Middle frontal gyrus (tissue), 1 donor: ENCODE data around the gene C20orf173.
"Not testable (repeated sequence)": the region's sequence is repeated elsewhere in the genome, so short reads cannot be mapped to it uniquely, and the experiment has no call there.

Experiments used
- DNase-seq: peaks from one replicate; pipeline ENCODE4 v3.0.0-alpha.2; 2015; ENCODE audit warnings: low spot score; ENCODE audit errors: extremely low spot score

The C20orf173 gene

DNA sequence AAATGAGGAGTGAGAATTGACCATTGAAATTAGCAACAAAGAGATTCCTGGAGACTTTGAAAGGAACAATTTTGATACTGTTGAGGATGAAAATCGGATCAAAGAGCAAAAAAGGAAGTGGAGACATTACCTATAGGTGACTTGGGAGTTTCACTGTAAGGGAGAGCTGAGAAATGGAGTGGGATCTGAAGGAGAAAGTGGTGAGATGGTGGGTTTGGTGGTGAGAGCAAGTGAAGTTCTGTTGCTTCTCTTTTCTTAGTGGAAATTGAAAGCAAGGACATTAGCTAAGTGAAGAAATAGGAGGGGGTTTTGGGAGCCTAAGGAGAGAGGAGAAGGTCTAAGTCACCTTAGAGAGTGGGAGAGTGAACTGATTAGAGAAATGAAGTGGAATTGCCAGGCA, 16.7 kb upstream of the C20orf173 start:
- DNase-seq: no peak

DNA sequence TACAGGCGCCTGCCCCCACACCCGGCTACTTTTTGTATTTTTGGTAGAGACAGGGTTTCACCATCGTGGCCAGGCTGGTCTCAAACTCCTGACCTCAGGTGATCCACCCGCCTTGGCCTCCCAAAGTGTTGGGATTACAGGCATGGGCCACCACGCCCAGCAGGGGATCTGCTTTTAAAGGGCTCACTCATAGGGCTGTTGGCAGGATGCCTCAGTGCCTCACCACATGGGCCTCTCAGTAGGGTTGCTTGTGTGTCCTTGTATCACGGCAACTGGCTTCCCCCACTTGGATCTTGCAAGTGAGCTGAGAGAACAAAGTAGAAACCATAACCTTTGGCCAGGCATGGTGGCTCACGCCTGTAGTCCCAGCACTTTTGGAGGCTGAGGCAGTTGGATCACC, 15.5 kb upstream of the C20orf173 start:
- not testable (repeated sequence) for DNase-seq

DNA sequence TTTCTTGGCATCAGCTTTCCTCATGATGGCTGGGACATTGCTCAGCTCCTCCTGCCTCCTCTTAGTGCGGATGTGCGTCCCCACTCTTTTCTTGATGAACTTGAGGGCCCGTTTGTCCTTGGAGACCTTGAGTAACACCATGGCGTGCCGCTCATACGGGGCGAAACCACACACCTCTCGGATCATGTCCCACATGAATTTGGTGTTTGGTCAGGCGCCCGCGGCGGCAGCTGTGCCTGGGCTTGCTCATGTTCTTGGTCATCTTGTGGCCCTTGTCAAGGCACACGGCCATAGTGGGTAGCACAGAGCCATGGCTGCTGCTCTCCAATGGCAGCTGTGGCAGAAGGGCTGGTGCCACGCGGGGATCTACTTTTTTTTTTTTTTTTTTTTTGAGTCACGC, 15.0 kb upstream of the C20orf173 start:
- DNase-seq: no peak

DNA sequence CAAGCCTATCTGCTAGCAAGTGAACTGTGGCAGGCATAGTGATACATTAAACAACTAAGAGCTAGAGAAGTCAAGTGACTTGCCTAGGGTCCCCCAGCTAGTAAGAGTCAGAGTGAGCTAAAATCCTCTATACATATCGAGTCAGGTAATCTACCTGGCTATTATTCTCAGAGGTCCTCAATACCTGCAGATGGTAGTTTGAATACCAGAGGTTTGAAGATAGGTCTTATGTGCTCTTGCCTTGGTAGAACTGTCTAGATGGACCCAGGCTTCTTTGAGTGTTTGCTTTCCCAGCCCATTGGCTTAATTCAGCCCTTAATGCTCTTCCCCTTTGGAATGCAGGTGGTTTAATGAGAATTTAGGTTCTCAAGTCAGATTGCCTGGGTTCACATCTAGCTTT, 13.5 kb upstream of the C20orf173 start:
- DNase-seq: no peak

DNA sequence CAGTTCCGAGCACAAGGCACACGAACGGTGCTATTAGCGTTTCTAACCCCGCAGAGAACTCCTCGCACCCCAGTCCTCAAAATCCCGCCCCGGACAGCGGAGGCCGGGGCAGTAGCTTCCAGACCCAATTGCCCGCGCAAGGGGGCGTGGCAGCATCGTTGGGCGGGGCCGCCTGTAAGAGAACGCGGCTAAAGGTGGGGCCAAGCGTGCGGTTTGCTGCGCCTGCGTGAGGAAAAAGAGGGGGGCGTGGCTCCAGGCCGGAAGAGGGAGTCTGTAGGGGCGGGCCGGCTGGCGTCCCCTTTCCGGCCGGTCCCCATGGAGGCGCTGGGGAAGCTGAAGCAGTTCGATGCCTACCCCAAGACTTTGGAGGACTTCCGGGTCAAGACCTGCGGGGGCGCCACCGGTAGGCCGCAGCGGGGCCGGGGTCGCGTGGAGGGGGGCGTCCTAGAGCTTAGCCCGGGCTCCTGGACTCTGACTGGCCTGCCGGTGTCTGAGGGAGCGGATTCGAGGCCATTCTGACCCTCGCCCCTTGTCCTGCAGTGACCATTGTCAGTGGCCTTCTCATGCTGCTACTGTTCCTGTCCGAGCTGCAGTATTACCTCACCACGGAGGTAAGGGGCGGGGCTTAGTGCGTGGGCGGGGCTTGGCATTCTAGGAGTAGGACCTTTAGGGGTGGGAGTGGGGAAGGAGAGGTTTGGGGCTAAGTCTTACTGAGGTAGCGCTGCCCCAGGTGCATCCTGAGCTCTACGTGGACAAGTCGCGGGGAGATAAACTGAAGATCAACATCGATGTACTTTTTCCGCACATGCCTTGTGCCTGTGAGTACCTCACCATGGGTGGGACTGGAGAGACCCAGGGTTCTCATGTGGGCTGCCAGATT, 12.6 kb upstream of the C20orf173 start, which contains the start of gene ERGIC3:
TSS of gene ERGIC3 (plus strand) at position 296 of the 880 bp plus-strand sequence. CDS start at position 316, 20 bp downstream.
- peak; percentile 89 for DNase-seq

DNA sequence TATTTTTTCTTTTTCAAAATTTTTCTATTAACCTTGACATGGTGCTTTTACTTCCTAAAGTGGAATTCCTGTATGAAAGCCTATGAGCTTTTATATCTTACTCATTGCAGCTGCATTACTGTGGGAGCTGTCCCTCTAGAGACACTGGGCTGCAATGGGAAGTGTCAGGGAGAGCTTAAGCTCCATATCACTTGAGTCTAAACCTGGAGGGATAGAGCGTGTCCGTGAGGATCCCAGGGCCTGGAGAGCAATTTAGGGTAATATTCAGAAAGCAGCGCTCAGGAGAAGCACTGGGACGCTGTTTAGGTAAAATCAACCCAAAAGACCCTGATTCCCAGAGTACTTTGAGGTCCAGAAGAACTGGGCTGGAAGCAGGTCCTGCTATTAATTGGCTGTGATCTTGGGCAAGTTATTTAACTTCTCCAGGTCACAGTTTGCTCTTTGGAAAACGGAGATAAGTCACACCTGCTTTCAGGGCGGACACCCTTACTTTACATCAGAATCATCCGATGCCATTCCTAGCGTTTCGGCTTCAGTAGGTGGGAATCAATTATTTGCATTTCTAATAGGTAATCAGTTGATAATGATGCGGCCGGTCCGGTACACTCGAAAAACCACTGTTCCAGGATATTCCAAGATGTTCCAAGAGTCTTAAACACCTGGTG, 11.8 kb upstream of the C20orf173 start:
- DNase-seq: no peak

DNA sequence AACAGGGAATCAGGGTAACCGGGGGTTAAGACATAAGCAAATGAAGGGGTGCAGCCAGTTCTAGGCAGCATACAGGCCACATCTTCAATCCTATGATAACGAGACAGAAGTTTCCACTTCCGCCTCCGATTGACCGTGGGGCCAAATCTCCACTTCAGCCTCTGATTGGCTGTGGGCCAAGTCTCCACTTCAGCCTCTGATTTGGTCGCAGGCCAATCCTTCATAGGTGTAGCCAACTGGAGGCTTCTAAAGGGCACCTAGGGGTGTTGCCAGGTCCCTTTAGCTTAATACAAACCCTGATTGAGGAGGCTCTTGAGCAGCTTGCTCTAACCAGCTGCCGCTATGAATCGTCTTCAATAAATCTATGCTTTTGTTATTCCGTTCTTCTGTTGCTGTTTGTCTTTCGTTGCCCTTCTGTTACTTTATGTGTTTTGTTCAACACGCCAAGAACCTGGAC, 10.3 kb upstream of the C20orf173 start:
- no peak for DNase-seq

DNA sequence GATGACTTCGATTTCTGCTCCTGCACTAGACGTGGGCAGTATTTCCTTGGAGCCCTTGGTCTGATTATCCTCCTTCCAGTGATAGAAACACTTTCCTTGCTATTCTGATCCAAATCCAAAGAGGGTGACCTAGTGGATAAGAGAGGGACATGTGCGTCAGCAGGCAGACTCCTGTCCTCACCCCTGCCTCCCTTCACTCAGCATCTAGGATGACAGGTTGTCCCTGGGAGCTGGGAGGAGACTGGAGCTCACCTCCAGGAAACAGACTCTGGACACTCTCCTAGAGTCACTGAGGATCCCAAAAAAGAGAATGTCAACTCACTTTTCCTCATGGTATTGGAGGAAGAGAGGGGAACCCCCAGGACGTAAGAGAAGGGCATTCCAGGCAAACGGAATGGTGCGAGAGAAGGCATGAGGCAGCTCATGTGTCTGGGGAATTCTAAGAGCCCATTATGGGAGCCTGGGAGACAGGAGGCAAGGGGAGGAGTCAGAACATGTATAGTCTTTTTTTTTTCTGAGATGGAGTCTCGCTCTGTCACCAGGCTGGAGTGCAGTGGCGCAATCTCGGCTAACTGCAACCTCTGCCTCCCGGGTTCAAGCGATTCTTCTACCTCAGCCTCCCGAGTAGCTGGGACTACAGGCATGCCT, 2.2 kb downstream of the C20orf173 start:
- DNase-seq: no peak

DNA sequence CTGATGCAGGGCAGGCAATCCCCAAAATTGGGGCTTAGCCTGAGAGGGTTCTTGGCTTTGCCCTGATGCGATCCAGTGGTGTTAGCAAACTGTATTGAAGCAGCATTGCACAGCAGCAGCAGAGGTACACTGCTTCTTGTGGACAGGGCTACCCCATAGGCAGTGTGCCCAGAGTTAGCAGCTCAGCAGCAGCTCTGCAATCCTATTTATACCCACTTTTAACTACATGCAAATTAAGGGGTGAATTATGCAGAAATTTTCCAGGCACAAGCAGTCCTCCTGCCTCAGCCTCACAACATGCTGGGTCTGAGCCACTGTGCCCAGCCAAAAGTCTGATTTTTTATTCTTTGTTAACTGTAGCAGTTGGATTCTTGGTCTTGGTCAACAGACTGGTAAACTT, 3.8 kb downstream of the C20orf173 start:
- no peak for DNase-seq

DNA sequence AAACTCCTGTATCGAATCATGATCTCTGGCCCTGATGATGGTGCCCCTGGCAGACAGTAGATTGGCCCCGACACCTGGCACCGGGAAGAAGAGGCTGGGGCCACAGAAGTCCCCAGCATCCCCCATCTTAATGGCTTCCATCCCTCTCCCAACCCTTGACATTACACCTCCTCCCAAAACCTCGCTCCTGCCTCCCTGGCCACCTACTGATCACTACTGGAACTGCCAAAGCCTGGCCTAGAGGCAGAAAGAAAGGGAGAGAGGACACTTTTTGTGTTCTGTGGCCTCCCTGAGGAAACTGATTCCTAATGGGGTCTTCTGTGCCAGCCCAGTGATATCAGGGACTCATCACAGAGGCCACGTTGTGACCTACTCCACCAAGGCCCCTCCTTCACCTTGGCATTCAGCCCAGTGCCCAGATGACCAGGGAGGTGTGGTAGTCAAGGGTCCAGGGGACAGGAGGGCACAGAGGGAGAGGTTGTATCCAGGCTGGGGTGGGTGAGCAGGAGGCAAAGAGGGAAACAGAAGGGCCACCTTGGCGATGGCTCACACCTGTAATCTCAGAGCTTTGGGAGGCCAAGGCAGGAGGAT, 6.1 kb downstream of the C20orf173 start:
- DNase-seq: no peak

DNA sequence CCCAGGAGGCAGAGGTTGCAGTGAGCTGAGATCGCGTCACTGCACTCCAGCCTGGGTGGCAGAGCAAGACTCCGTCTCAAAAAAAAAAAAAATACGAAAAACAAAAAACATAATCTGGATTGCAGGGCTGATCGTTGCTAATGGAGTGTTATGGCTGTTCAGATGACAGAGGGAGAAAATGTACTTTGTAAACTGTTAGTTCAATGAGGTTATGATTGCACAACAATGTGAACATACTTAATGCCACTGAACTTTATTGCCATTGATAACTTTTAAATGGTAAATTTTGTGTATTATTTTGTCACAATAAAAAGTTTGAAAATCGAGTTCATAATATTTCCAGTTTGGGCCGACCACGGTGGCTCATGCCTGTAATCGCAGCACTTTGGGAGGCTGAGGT, 10.5 kb downstream of the C20orf173 start:
- no peak for DNase-seq

DNA sequence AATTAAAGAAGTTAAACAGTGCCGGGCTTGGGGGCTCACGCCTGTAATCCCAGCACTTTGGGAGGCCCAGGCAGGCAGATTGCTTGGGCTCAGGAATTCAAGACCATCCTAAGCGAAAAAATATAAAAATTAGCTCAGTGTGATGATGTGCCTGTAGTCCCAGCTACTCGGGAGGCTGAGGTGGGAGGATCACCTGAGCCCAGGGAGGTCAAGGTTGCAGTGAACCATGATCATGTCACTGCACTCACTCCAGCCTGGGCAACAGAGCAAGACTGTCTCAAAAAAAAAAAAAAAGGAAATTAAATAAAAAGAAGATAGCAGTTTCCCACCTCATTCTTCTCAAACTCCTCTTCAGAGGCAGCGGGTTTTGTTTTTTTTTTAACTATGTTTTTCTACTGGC, 11.7 kb downstream of the C20orf173 start:
- DNase-seq: not testable (repeated sequence)

DNA sequence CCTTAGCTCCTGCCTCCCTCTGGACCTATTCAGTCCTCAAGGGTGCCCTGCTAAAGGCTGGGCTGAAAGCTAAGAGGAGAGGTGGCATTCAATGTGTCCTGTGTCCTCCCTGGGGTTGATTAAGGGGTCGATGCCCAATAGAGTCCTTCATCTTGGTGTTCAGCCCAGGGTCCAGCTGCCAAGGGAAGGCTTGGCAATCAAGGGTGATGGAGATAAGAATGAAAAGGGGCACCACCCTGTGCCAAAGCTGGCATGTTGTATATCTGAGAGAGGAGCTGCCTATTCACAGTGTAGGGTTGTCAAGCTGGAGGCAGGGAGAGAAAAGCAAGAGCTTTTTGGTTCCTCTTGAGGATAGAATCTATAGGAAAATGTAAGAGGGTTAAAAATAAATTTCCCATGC, 12.3 kb downstream of the C20orf173 start:
- DNase-seq: no peak

DNA sequence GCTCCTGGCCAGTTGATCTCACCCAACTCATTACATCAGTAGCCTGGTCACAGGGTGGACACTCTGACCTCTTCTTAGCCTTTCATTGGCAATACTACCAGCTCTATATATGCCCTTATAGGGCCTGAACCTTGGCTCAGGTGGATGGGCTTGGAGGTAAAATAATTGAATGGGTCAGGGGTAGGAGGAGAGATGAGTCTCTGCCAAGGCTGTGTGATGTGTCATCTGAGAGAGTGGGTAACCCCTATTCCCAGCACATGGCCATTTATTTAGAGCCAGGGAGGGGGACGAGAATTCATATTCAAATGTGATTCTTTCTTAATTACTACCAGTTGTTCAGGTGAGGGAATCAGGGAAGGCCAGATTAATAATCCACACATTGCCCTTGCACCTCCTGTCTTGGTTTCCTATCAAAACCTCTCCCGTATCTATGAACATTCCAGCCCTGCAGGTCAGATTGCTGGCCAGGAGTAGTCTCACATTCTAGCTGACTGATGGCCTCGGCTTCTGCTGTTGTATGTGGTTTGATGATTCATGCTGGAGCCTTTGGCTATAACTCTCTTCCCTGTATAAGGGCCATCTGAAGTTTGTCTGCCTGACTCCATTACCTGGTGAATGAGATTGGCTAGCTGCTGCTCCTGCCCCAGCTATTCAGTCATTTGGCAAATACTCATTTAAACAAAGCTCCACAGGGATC, 13.4 kb downstream of the C20orf173 start:
- no peak for DNase-seq

DNA sequence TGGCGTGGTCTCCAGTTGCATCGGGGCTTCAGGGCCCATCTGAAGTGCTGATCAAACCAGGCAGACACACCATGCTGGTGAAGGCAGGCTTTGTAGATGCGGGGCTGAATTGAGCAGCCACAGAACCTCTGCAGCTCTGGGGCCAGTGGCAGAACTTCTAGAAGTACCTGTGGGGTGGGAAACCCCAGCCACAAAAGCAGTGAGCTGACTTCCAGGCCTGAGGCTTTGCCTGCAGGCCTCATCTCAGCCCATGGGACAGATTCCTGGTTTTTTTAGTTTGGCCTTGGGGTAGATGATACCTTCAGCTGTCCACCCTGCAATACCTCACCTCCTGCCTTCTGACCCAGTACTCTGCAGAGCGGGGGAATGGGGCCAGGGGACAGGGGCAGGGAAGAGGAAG, 14.1 kb downstream of the C20orf173 start:
- DNase-seq: no peak

DNA sequence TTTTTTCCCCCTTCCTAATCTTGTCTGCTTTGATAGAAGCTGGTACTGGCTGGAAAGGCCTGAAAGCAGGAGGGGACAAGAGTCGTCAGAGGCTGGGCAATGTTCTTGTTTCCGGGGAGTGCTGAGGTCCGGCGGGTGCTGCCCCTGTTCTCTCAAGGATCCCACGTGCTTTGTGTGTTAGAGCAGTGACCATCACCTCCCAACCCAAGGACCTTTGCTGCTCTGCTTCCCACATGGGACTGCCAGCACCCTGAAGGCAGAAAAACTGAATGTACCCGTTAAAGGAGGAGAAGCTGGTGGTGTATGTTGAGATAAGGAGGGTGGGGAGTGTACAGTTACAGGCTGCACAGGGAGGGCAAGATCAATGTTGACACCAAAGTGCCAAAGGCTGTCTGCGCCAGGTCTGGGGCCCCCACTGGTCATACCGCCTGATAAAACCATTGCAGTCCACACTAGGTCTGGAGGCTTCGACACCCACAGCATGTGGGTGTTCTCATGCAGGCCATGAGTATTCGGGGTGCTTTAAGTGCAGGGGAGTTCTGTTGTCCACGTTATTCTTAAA, 15.0 kb downstream of the C20orf173 start:
- DNase-seq: no peak

DNA sequence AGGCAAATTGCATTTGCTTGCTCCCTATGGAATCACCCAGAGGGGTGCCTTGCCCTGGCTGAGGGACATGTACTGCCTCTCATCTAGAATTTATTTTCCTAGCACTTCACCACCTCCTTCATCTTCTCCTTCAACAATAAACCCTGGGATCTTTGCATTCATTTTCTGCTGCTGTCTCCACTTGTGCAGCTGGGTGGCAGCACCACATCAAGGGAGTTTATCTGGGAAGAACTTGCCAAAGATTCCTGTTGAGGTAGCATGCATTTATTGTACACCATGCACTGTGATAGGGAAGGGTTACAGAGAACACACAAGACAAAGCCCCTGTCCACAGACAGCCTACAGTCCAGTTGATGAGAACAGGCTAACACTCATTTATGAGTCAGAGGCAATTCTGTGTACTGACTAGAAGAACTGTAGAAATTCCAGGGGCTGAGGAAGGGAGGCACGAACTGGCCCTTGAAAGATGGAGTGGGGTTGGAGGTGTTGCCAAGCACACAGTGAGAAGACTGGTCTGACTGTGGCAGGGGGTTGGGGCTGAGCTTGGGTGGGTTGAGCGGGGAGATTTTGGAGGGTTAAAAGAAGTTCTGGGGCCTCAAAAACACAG, 17.5 kb downstream of the C20orf173 start:
- no peak for DNase-seq

DNA sequence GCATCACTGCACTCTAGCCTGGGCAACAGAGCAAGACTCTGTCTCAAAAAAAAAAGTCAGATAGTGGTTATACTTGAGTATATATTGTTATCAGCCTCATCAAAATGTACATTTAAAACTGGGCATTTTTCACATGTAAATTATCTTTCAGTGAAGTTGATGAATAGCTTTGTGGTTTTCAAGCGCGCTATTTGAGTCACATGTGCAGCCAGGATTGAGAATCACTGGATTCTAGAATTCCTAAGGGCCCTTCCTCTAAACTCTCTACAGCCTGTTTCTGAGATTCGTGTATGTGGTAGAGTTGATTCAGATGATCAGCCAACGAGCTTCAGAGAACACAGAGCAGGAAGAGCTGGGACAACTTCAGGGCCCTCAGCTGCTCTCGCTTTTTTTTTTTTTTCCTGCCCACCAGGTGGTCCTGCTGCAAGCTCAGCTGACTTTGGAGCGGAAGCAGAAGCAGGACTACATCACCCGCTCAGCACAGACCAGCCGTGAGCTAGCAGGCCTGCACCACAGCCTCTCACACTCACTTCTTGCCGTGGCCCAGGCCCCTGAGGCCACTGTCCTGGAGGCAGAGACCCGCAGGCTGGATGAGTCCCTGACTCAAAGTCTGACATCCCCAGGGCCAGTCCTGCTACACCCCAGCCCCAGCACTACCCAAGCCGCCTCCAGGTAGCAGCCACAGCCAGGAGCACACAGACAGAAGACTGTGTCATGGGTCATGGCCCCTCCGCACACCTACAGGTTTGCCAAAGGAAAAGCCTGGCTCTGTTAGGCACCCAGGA, 18.3 kb downstream of the C20orf173 start:
- no peak for DNase-seq

DNA sequence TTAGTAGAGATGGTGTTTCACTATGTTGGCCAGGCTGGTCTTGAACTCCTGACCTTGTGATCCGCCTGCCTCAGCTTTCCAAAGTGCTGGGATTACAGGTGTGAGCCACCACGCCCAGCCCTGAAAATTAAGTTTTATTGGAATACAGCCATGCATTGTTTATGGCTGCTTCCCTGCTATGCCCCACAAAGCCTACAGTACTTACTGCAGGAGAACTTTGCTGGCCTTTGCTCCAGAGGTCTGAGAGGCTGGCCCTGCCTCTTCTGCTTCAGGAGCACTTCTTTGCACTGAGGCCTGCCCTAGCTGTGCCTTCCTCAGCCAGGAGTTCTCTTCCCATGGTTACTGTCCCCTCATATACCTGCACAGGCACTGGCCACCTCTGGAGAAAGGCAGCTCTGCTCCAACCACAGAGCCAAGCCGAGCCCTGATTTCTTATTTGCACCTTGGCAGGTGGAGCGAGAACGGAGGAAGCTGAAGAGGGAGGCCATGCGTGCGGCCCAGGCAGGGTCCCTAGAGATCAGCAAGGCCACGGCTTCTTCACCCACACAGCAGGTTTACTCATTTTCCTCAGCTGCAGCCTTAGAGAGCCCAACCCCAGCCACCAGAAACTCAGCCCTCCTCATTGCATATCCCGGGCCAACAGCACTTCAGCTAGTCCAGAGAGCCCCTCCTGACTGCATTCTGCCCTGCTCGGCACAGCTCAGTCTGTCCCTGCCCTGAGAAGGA, 20.8 kb downstream of the C20orf173 start:
- no peak for DNase-seq
